Naive thymus-derived CD4-positive, alpha-beta T cell (primary cell): ENCODE data around the gene CAMK1. TPM values are rescaled to one million over a fixed set of nuclear protein-coding genes. Genes with fewer than 3 reads are reported as not detected.
A peak's percentile ranks its signal among the peaks of the same experiment; 100 is the strongest.

Experiments
- ATAC-seq: fragments of 150-1000 bp; cut with Tn5 transposase; 2 replicates; pipeline ENCODE4 v1.10.0; 2021; ENCODE audit warnings: mild to moderate bottlenecking, moderate library complexity
- CTCF ChIA-PET: fragments of 350-600 bp; sonication (Branson Sonifier 250); formaldehyde crosslinking; loops from one replicate; lab custom pipeline; 2021; ENCODE audit warnings: antibody characterized with exemption; lab: Charles Lee
- POLR2A ChIA-PET: fragments of 350-600 bp; sonication (Branson Sonifier 250); formaldehyde crosslinking; loops from one replicate; lab custom pipeline; 2021; ENCODE audit warnings: antibody characterized with exemption, inconsistent platforms; lab: Charles Lee
- DNase-seq, 9 donors: peaks; one replicate each; pipeline versions ENCODE4 v3.0.0 to v3.0.0-alpha.2; 2020 to 2022; ENCODE audit warnings: mixed read lengths in 1 of 9
- H3K27ac ChIP-seq: one replicate; pipeline ENCODE4 v1.7.0; 2013; ENCODE audit warnings: mild to moderate bottlenecking, low read depth, low read length, moderate library complexity
- H3K27me3 ChIP-seq, 2 donors: one replicate each; pipeline ENCODE4 v1.7.0; 2013; ENCODE audit warnings: low read length in 2 of 2, mild to moderate bottlenecking in 2 of 2, moderate library complexity in 2 of 2; ENCODE audit not compliant: control insufficient read depth in 2 of 2, insufficient read depth in 2 of 2
- H3K36me3 ChIP-seq, 3 experiments: 1 replicate in 2 of 3; 2 replicates in 1 of 3; pipeline ENCODE4 v1.7.0; 2013; ENCODE audit warnings: low read length in 3 of 3, mild to moderate bottlenecking in 3 of 3, moderate library complexity in 1 of 3; ENCODE audit not compliant: insufficient read depth in 3 of 3, control insufficient read depth in 2 of 3
- H3K4me1 ChIP-seq, 2 donors: one replicate each; pipeline ENCODE4 v1.7.0; 2013; ENCODE audit warnings: low read length in 2 of 2, mild to moderate bottlenecking in 2 of 2, moderate library complexity in 1 of 2; ENCODE audit not compliant: control insufficient read depth in 2 of 2, insufficient read depth in 2 of 2
- H3K4me3 ChIP-seq: 2 replicates; pipeline ENCODE4 v1.7.0; 2013; ENCODE audit warnings: mild to moderate bottlenecking, low read length
- H3K9me3 ChIP-seq, 3 experiments: 1 replicate in 2 of 3; 2 replicates in 1 of 3; pipeline ENCODE4 v1.7.0; 2013; ENCODE audit warnings: low read length in 3 of 3; ENCODE audit not compliant: control insufficient read depth in 2 of 3
- H3K27ac Mint-ChIP-seq, 9 donors: one replicate each; pipeline ENCODE4 v1.8.0; 2020 to 2022; ENCODE audit warnings: mixed read lengths in 9 of 9, mild to moderate bottlenecking in 8 of 9, moderate library complexity in 5 of 9, inconsistent platforms in 2 of 9
- H3K27me3 Mint-ChIP-seq, 5 donors: one replicate each; pipeline ENCODE4 v1.8.0; 2021 to 2022; ENCODE audit warnings: mixed read lengths in 5 of 5, mild to moderate bottlenecking in 1 of 5
- H3K36me3 Mint-ChIP-seq, 5 donors: one replicate each; pipeline ENCODE4 v1.8.0; 2020 to 2022; ENCODE audit warnings: mixed read lengths in 5 of 5, mild to moderate bottlenecking in 3 of 5, inconsistent platforms in 1 of 5
- H3K4me1 Mint-ChIP-seq, 7 donors: one replicate each; pipeline ENCODE4 v1.8.0; 2020 to 2022; ENCODE audit warnings: mixed read lengths in 7 of 7, mild to moderate bottlenecking in 3 of 7, inconsistent platforms in 1 of 7
- H3K4me3 Mint-ChIP-seq, 10 donors: one replicate each; pipeline ENCODE4 v1.8.0; 2020 to 2022; ENCODE audit warnings: mild to moderate bottlenecking in 10 of 10, mixed read lengths in 10 of 10, moderate library complexity in 6 of 10, inconsistent platforms in 2 of 10
- H3K9me3 Mint-ChIP-seq, 11 donors: one replicate each; pipeline ENCODE4 v1.8.0; 2020 to 2022; ENCODE audit warnings: mixed read lengths in 11 of 11, mild to moderate bottlenecking in 4 of 11, inconsistent platforms in 1 of 11, moderate library complexity in 1 of 11
- intact Hi-C, 2 donors: fragments of 100-400 bp; cut with micrococcal nuclease; formaldehyde crosslinking; loops; one replicate each; pipeline ENCODE4 v1.15.1; 2023
- polyA plus RNA-seq, 2 donors: library from polyadenylated mRNA; unstranded; fragments of 300-500 nt; fragmentation: Illumina TruSeq; gene quantifications; one replicate each; pipeline ENCODE4 v1.2.3, GENCODE V29; 2021
- total RNA-seq, 6 experiments: library from RNA in 5 of 6; stranded (reverse) in 5 of 6; gene quantifications; 1 replicate in 5 of 6; 2 replicates in 1 of 6; pipeline ENCODE4 v1.2.3 and lab custom pipeline; 2021 to 2026

The CAMK1 gene
- total and polyA plus RNA-seq, 7 experiments from 2014 or later = 0.85 to 36.3 (median 2.1) TPM

GRCh38 chr3:9767418-9767817, 2.3 kb downstream of the CAMK1 start:
- Histone ChIP-seq H3K27ac (no peak overlapping the region), H3K4me1 (peaks cover 8 to 13% of the 10 kb centered on the region in 2 donors), H3K27me3 (no peaks in the 10 kb centered on the region), H3K36me3 (no peaks in the 10 kb centered on the region), H3K4me3 (no peak overlapping the region), H3K9me3 (no peaks in the 10 kb centered on the region)
- intact Hi-C loops = no loop called here
- ATAC-seq = peak; percentile 70
- no peaks in the 10 kb centered on the region for H3K9me3 Mint-ChIP-seq
- peaks cover 0 to 12% (median 0%) of the 10 kb centered on the region in 5 donors for H3K36me3 Mint-ChIP-seq
- H3K4me3 Mint-ChIP-seq = peak overlapping the region in 1 of 10 donors; percentile 17
- peaks cover 0 to 3% (median 0%) of the 10 kb centered on the region in 5 donors for H3K27me3 Mint-ChIP-seq
- DNase-seq = no peak
- POLR2A ChIA-PET = interaction anchor here (0.7 kb wide), 2 partner anchors 16 to 34 kb away, joined by 3 read pairs; no protein-coding TSS in a partner anchor
- peaks cover 13 to 41% (median 24%) of the 10 kb centered on the region in 7 donors for H3K4me1 Mint-ChIP-seq
- peak overlapping the region in 4 of 9 donors; percentile 1 to 57 (median 22) for H3K27ac Mint-ChIP-seq
- CTCF ChIA-PET = no interaction called here

DNA sequence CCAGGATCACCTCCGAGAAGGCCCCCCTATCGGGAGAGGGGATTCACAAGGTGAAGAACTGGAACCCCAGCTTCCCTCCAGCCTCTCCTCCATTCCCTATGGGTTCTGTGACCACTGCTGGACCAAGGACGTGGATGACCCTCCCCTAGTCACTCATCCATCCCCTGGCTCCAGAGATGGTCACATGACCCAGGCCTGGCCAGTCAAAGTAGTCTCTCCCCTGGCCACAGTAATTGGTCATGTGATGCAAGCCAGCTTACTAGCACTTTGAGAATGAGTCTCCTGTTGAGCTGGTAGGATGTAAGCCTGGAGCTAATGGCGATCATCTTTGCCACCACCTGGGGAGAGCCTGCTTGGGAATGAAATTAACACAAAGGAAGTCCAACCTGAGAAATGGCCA, 3.9 kb downstream of the CAMK1 start:
- POLR2A ChIA-PET = interaction anchor here (1.3 kb wide), 1 partner anchor 27 kb away, joined by 3 read pairs; the partner anchor contains the start of genes ARPC4 and TADA3
- H3K27ac Mint-ChIP-seq = peak overlapping the region in 1 of 9 donors; percentile 70

GRCh38 chr3:9762871-9763270, 6.9 kb downstream of the CAMK1 start:
- H3K36me3 ChIP-seq = peaks cover 0 to 12% (median 3%) of the 10 kb centered on the region in 3 experiments
- no peaks in the 10 kb centered on the region for H3K27me3 ChIP-seq
- H3K4me3 ChIP-seq = no peak overlapping the region
- peaks cover 5 to 14% (median 9%) of the 10 kb centered on the region in 7 donors for H3K4me1 Mint-ChIP-seq
- intact Hi-C loops = no loop called here
- no peaks in the 10 kb centered on the region for H3K4me1 ChIP-seq
- ATAC-seq (no peak), DNase-seq (no peak)
- H3K9me3 ChIP-seq = no peaks in the 10 kb centered on the region
- no peaks in the 10 kb centered on the region for H3K9me3 Mint-ChIP-seq
- no peak overlapping the region for H3K27ac ChIP-seq
- POLR2A ChIA-PET = interaction anchor here (1.7 kb wide), 1 partner anchor 17 kb away, joined by 4 read pairs; no protein-coding TSS in a partner anchor
- peaks cover 5 to 30% (median 15%) of the 10 kb centered on the region in 5 donors for H3K36me3 Mint-ChIP-seq
- H3K27me3 Mint-ChIP-seq = no peaks in the 10 kb centered on the region
- no peak overlapping the region for H3K4me3 Mint-ChIP-seq
- H3K27ac Mint-ChIP-seq = no peak overlapping the region
- CTCF ChIA-PET = no interaction called here

More for the DNA sequence above, 3.9 kb downstream of the CAMK1 start:
- CTCF ChIA-PET = interaction anchor here (0.7 kb wide), 1 partner anchor 15 kb away, joined by 3 read pairs; no protein-coding TSS in a partner anchor
- H3K36me3 Mint-ChIP-seq = peaks cover 0 to 18% (median 3%) of the 10 kb centered on the region in 5 donors
- intact Hi-C loops = no loop called here
- no peak for DNase-seq
- H3K9me3 Mint-ChIP-seq = no peaks in the 10 kb centered on the region
- Histone ChIP-seq H3K36me3 (no peaks in the 10 kb centered on the region), H3K27me3 (no peaks in the 10 kb centered on the region), H3K9me3 (no peaks in the 10 kb centered on the region), H3K4me3 (no peak overlapping the region), H3K4me1 (peaks cover 8 to 13% of the 10 kb centered on the region in 2 donors), H3K27ac (no peak overlapping the region)
- peaks cover 13 to 36% (median 22%) of the 10 kb centered on the region in 7 donors for H3K4me1 Mint-ChIP-seq
- ATAC-seq = no peak
- H3K4me3 Mint-ChIP-seq = no peak overlapping the region
- peaks cover 0 to 1% (median 0%) of the 10 kb centered on the region in 5 donors for H3K27me3 Mint-ChIP-seq

DNA sequence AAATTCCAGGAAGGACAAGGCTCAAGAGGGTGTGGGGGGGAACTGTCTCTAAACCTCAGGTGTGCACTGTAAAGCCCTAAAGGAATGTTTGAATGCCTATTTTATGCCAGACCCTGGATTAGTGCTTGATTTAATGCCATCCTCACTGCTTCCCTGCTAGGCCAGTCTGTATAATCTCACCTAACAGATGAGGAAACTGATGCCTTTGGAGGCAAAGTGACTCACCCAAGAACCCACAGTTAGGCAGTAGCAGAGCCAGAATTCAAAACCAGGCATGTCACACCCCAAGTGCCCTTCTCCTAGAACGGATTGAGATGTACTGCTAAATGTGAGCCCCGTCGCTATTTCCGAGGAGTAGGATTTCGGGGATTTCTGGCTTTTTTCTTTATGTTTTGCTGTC, 7.8 kb downstream of the CAMK1 start:
- Histone ChIP-seq H3K4me1 (no peaks in the 10 kb centered on the region), H3K9me3 (no peaks in the 10 kb centered on the region), H3K27ac (no peak overlapping the region), H3K27me3 (no peaks in the 10 kb centered on the region), H3K4me3 (no peak overlapping the region), H3K36me3 (peaks cover 0 to 21% (median 3%) of the 10 kb centered on the region in 3 experiments)
- intact Hi-C loops = no loop called here
- no peak overlapping the region for H3K27ac Mint-ChIP-seq
- H3K4me3 Mint-ChIP-seq = no peak overlapping the region
- POLR2A ChIA-PET = no interaction called here
- H3K36me3 Mint-ChIP-seq = peaks cover 5 to 29% (median 15%) of the 10 kb centered on the region in 5 donors
- H3K4me1 Mint-ChIP-seq = peaks cover 0 to 7% (median 5%) of the 10 kb centered on the region in 7 donors
- H3K9me3 Mint-ChIP-seq = no peaks in the 10 kb centered on the region
- ATAC-seq (no peak), DNase-seq (no peak)
- CTCF ChIA-PET = no interaction called here
- no peaks in the 10 kb centered on the region for H3K27me3 Mint-ChIP-seq

GRCh38 chr3:9760779-9761505, 8.8 kb downstream of the CAMK1 start:
- Histone ChIP-seq H3K27me3 (no peaks in the 10 kb centered on the region), H3K9me3 (no peaks in the 10 kb centered on the region), H3K27ac (no peak overlapping the region), H3K4me1 (no peaks in the 10 kb centered on the region), H3K4me3 (no peak overlapping the region), H3K36me3 (peaks cover 0 to 31% (median 3%) of the 10 kb centered on the region in 3 experiments)
- CTCF ChIA-PET = no interaction called here
- H3K27me3 Mint-ChIP-seq = no peaks in the 10 kb centered on the region
- DNase-seq = no peak
- POLR2A ChIA-PET = no interaction called here
- ATAC-seq = no peak
- peaks cover 5 to 31% (median 15%) of the 10 kb centered on the region in 5 donors for H3K36me3 Mint-ChIP-seq
- H3K9me3 Mint-ChIP-seq = no peaks in the 10 kb centered on the region
- no peak overlapping the region for H3K27ac Mint-ChIP-seq
- no peak overlapping the region for H3K4me3 Mint-ChIP-seq
- peaks cover 0 to 4% (median 3%) of the 10 kb centered on the region in 7 donors for H3K4me1 Mint-ChIP-seq
- intact Hi-C loops = no loop called here

- H3K4me3 ChIP-seq = no peak overlapping the region
- H3K27ac Mint-ChIP-seq = no peak overlapping the region
- no peak overlapping the region for H3K27ac ChIP-seq
- ATAC-seq = no peak
- no peaks in the 10 kb centered on the region for H3K9me3 ChIP-seq
- ChIA-PET POLR2A (interaction anchor here (0.7 kb wide), 1 partner anchor 15 kb away, joined by 3 read pairs; no protein-coding TSS in a partner anchor), CTCF (no interaction called here)
- intact Hi-C loops = no loop called here
- no peak overlapping the region for H3K4me3 Mint-ChIP-seq
- no peaks in the 10 kb centered on the region for H3K4me1 ChIP-seq
- H3K36me3 ChIP-seq = peaks cover 0 to 50% (median 3%) of the 10 kb centered on the region in 3 experiments
- no peaks in the 10 kb centered on the region for H3K27me3 Mint-ChIP-seq
- no peaks in the 10 kb centered on the region for H3K27me3 ChIP-seq
- H3K9me3 Mint-ChIP-seq = no peaks in the 10 kb centered on the region
- DNase-seq = no peak
- peaks cover 10 to 24% (median 18%) of the 10 kb centered on the region in 7 donors for H3K4me1 Mint-ChIP-seq
- H3K36me3 Mint-ChIP-seq = peaks cover 5 to 35% (median 26%) of the 10 kb centered on the region in 5 donors
These were observed 12.3 kb downstream of the CAMK1 start for GRCh38 chr3:9757427-9757826.
